Hepatocyte (in vitro differentiated cells): ENCODE measurements around the gene FAM234A.

Experiments
- CTCF ChIP-seq: fragments of 200-600 bp; sonication (generic); IDR thresholded peaks from 2 replicates; pipeline ENCODE4 v1.5.1; 2016; ENCODE audit warnings: antibody characterized with exemption, mild to moderate bottlenecking; ENCODE audit not compliant: poor library complexity
- EZH2 ChIP-seq: fragments of 200-600 bp; sonication (generic); IDR thresholded peaks from 2 replicates; pipeline ENCODE4 v1.6.1; 2016; ENCODE audit warnings: antibody characterized with exemption, mild to moderate bottlenecking, borderline replicate concordance
- EZH2phosphoT487 ChIP-seq: fragments of 200-600 bp; sonication (generic); IDR thresholded peaks from one replicate; pipeline ENCODE4 v1.6.1; 2018; ENCODE audit warnings: antibody characterized with exemption, mild to moderate bottlenecking, low read depth, moderate library complexity; ENCODE audit not compliant: unreplicated experiment, severe bottlenecking

GRCh38 chr16:306911-307370, 72.3 kb downstream of the FAM234A start:
- TF ChIP-seq EZH2phosphoT487 (no peak), CTCF (no peak), EZH2 (no peak)
